Esophagus squamous epithelium (tissue), 4 donors: Measurements from ENCODE around the gene GPR18.

Experiments
- CTCF ChIP-seq, 6 experiments: fragments of 450-650 bp in 4 of 6; fragments of 200-600 bp in 2 of 6; sonication (generic) in 2 of 6; IDR thresholded peaks; one replicate each; pipeline ENCODE4 v1.5.1; 2016 to 2019; ENCODE audit warnings: antibody characterized with exemption in 6 of 6, mild to moderate bottlenecking in 4 of 6, moderate library complexity in 4 of 6
- POLR2A ChIP-seq, 4 donors: fragments of 450-650 bp; IDR thresholded peaks; one replicate each; pipeline ENCODE4 v1.6.1; 2017; ENCODE audit warnings: antibody characterized with exemption in 4 of 4, mild to moderate bottlenecking in 4 of 4, moderate library complexity in 3 of 4

- TF ChIP-seq CTCF (IDR thresholded peaks at IDR 0.05) (no peak), POLR2A (IDR thresholded peaks at IDR 0.05) (no peak)
These were observed 20.0 kb upstream of the GPR18 start for GRCh38 chr13:99278200-99278599.
